GM18907 (cell line): ENCODE results near the gene GOLGA6B.
"Not testable (repeated sequence)": the region's sequence is repeated elsewhere in the genome, so short reads cannot be mapped to it uniquely, and the experiment has no call there.

Experiments used
- ATAC-seq: cut with Tn5 transposase; IDR thresholded peaks from one replicate; pipeline ENCODE4 v1.9.1; 2021; ENCODE audit warnings: mild to moderate bottlenecking, moderate library complexity; ENCODE audit not compliant: unreplicated experiment

GOLGA6B gene

GRCh38 chr15:72654397-72654796, at the start of gene GOLGA6B:
GOLGA6B (plus strand) TSS chr15:72654697; CDS start chr15:72654738, 41 bp downstream.
- ATAC-seq: not testable (repeated sequence)

GRCh38 chr15:72604794-72605193, 49.7 kb upstream of the GOLGA6B start:
- ATAC-seq: no peak

GRCh38 chr15:72608084-72608483, 46.4 kb upstream of the GOLGA6B start:
- not testable (repeated sequence) for ATAC-seq

- no peak for ATAC-seq
Observed at GRCh38 chr15:72609862-72610261, 44.6 kb upstream of the GOLGA6B start.

GRCh38 chr15:72612324-72612723, 42.2 kb upstream of the GOLGA6B start:
- ATAC-seq: not testable (repeated sequence)

- ATAC-seq: no peak
Observed at GRCh38 chr15:72614810-72615532, 39.5 kb upstream of the GOLGA6B start.

- not testable (repeated sequence) for ATAC-seq
Observed at GRCh38 chr15:72615533-72616233, 38.8 kb upstream of the GOLGA6B start.

- no peak for ATAC-seq
Observed at GRCh38 chr15:72616491-72617210, 37.8 kb upstream of the GOLGA6B start.

- ATAC-seq: not testable (repeated sequence)
Observed at GRCh38 chr15:72623854-72624253, 30.6 kb upstream of the GOLGA6B start.

- ATAC-seq: not testable (repeated sequence)
Observed at GRCh38 chr15:72626153-72626552, 28.3 kb upstream of the GOLGA6B start.

GRCh38 chr15:72628249-72629067, 26.0 kb upstream of the GOLGA6B start:
- ATAC-seq: not testable (repeated sequence)

GRCh38 chr15:72629068-72629570, 25.4 kb upstream of the GOLGA6B start:
- ATAC-seq: not testable (repeated sequence)

GRCh38 chr15:72636519-72637282, 17.8 kb upstream of the GOLGA6B start:
- peak; percentile 66 for ATAC-seq

- ATAC-seq: not testable (repeated sequence)
Observed at GRCh38 chr15:72639759-72640483, 14.6 kb upstream of the GOLGA6B start.

GRCh38 chr15:72642271-72642670, 12.2 kb upstream of the GOLGA6B start:
- not testable (repeated sequence) for ATAC-seq

GRCh38 chr15:72648631-72649253, 5.8 kb upstream of the GOLGA6B start:
- not testable (repeated sequence) for ATAC-seq

GRCh38 chr15:72656014-72656413, 1.5 kb downstream of the GOLGA6B start:
- ATAC-seq: not testable (repeated sequence)

GRCh38 chr15:72661081-72661480, 6.6 kb downstream of the GOLGA6B start:
- ATAC-seq: not testable (repeated sequence)
